SK-N-SH (cell line): ENCODE results near the gene RIC3. TPM values are rescaled to one million over a fixed set of nuclear protein-coding genes. Genes with fewer than 3 reads are reported as not detected.

Experiments used
- CTCF ChIA-PET: fragments of 300-600, 350-600 bp; formaldehyde crosslinking; extraction: SDS; loops from one replicate; lab custom pipeline; 2021; lab: Yijun Ruan, JAX
- POLR2A ChIA-PET: fragments of 350-600 bp; sonication (Branson Sonifier 250); formaldehyde crosslinking; extraction: SDS; loops from one replicate; lab custom pipeline; 2020; ENCODE audit warnings: antibody characterized with exemption, inconsistent platforms; lab: Yijun Ruan, JAX
- DNase-seq: peaks from one replicate; pipeline ENCODE4 v3.0.0; 2012
- H2AFZ ChIP-seq: fragments of 200-600 bp; sonication (generic); 2 replicates; pipeline ENCODE4 v1.8.1; 2016; ENCODE audit warnings: antibody characterized with exemption, mild to moderate bottlenecking, low read depth
- H3F3A ChIP-seq: fragments of 200-600 bp; sonication (generic); replicated peaks from 2 replicates; pipeline ENCODE3; 2016; ENCODE audit warnings: antibody characterized with exemption, mild to moderate bottlenecking; ENCODE audit not compliant: insufficient read depth
- H3K27ac ChIP-seq, 2 experiments: fragments of 200-500 bp in 1 of 2; fragments of 200-600 bp in 1 of 2; sonication (Bioruptor generic) in 1 of 2; sonication (generic), shearing (Covaris generic) in 1 of 2; 2 replicates each; pipeline versions ENCODE4 v1.5.1 to v1.6.1; 2014 to 2016; ENCODE audit warnings: low read depth in 2 of 2, inconsistent platforms in 1 of 2, low read length in 1 of 2, mild to moderate bottlenecking in 1 of 2, mixed read lengths in 1 of 2
- H3K27me3 ChIP-seq: fragments of 200-600 bp; sonication (generic), shearing (Covaris generic); 2 replicates; pipeline ENCODE4 v1.6.1; 2016; ENCODE audit warnings: mixed run types; ENCODE audit not compliant: insufficient read depth
- H3K36me3 ChIP-seq, 2 experiments: fragments of 200-500 bp in 1 of 2; fragments of 200-600 bp in 1 of 2; sonication (Bioruptor generic) in 1 of 2; sonication (generic) in 1 of 2; replicated peaks in 1 of 2; 2 replicates each; pipeline versions ENCODE3 to v1.5.1; 2014 to 2016; ENCODE audit warnings: low read length in 1 of 2, mild to moderate bottlenecking in 1 of 2; ENCODE audit not compliant: insufficient read depth in 2 of 2, control insufficient read depth in 1 of 2
- H3K4me1 ChIP-seq, 2 experiments: fragments of 200-500 bp in 1 of 2; fragments of 200-600 bp in 1 of 2; sonication (Bioruptor generic) in 1 of 2; sonication (generic), shearing (Covaris generic) in 1 of 2; 2 replicates each; pipeline versions ENCODE4 v1.5.1 to v1.6.1; 2014 to 2016; ENCODE audit warnings: low read depth in 1 of 2, low read length in 1 of 2, mixed run types in 1 of 2; ENCODE audit not compliant: insufficient read depth in 2 of 2, control insufficient read depth in 1 of 2
- H3K4me2 ChIP-seq: fragments of 200-600 bp; sonication (generic), shearing (Covaris generic); 2 replicates; pipeline ENCODE4 v1.6.1; 2017; ENCODE audit warnings: mixed run types
- H3K4me3 ChIP-seq, 2 experiments: fragments of 200-500 bp in 1 of 2; fragments of 200-600 bp in 1 of 2; sonication (Bioruptor generic) in 1 of 2; sonication (generic), shearing (Covaris generic) in 1 of 2; 2 replicates each; pipeline versions ENCODE4 v1.5.1 to v1.8.1; 2014 to 2016; ENCODE audit warnings: low read depth in 2 of 2, inconsistent platforms in 1 of 2, low read length in 1 of 2, mild to moderate bottlenecking in 1 of 2, mixed read lengths in 1 of 2, moderate library complexity in 1 of 2
- H3K79me2 ChIP-seq: fragments of 200-600 bp; sonication (generic); 2 replicates; pipeline ENCODE4 v1.8.1; 2017; ENCODE audit warnings: mild to moderate bottlenecking; ENCODE audit not compliant: insufficient read depth
- H3K9ac ChIP-seq: fragments of 200-600 bp; sonication (generic); 2 replicates; pipeline ENCODE4 v1.6.1; 2017; ENCODE audit warnings: mixed run types
- H3K9me2 ChIP-seq: fragments of 200-600 bp; sonication (generic); 2 replicates; pipeline ENCODE4 v1.6.1; 2017; ENCODE audit warnings: mixed run types
- H3K9me3 ChIP-seq: fragments of 200-600 bp; sonication (generic); 2 replicates; pipeline ENCODE4 v1.6.1; 2017; ENCODE audit warnings: mixed run types, mild to moderate bottlenecking, moderate library complexity
- H4K20me1 ChIP-seq: fragments of 200-600 bp; sonication (generic); 2 replicates; pipeline ENCODE4 v1.6.1; 2017; ENCODE audit warnings: mild to moderate bottlenecking, mixed run types; ENCODE audit not compliant: insufficient read depth
- CHD2 ChIP-seq: fragments of 150-350 bp; IDR thresholded peaks from 2 replicates; pipeline ENCODE4 v1.6.1; 2018; ENCODE audit warnings: low read length; ENCODE audit not compliant: partially characterized antibody
- CTCF ChIP-seq: fragments of 200-600 bp; sonication (generic); IDR thresholded peaks from 2 replicates; pipeline ENCODE4 v1.6.1; 2017; ENCODE audit warnings: antibody characterized with exemption, mild to moderate bottlenecking, moderate library complexity
- ELF1 ChIP-seq: IDR thresholded peaks from 2 replicates; pipeline ENCODE4 v1.4.0; 2012
- EZH2phosphoT487 ChIP-seq: fragments of 200-600 bp; sonication (generic); IDR thresholded peaks from 2 replicates; pipeline ENCODE4 v1.6.1; 2017; ENCODE audit warnings: low read depth, mixed run types, mild to moderate bottlenecking, antibody characterized with exemption, moderate library complexity, borderline replicate concordance
- GATA2 ChIP-seq: sonication (generic); formaldehyde crosslinking; IDR thresholded peaks from 2 replicates; pipeline ENCODE4 v1.5.0; 2020; ENCODE audit warnings: mild to moderate bottlenecking, missing genetic modification reagents
- MXI1 ChIP-seq: IDR thresholded peaks from 2 replicates; pipeline ENCODE4 v1.6.1; 2012; ENCODE audit warnings: mild to moderate bottlenecking, low read depth, low read length, improper control_type of control experiment
- NRF1 ChIP-seq: IDR thresholded peaks from 2 replicates; pipeline ENCODE4 v1.6.1; 2012; ENCODE audit warnings: low read depth, mild to moderate bottlenecking, low read length
- RAD21 ChIP-seq: IDR thresholded peaks from 2 replicates; pipeline ENCODE4 v1.6.1; 2012; ENCODE audit warnings: mild to moderate bottlenecking, low read length
- RCOR1 ChIP-seq: fragments of 150-350 bp; IDR thresholded peaks from 2 replicates; pipeline ENCODE4 v1.6.1; 2017; ENCODE audit warnings: antibody characterized with exemption, low read length
- RXRA ChIP-seq: IDR thresholded peaks from 2 replicates; pipeline ENCODE4 v1.4.0; 2012; ENCODE audit warnings: low read depth, mild to moderate bottlenecking, borderline replicate concordance
- SIN3A ChIP-seq: IDR thresholded peaks from 2 replicates; pipeline ENCODE4 v1.6.1; 2012; ENCODE audit warnings: low read depth, mild to moderate bottlenecking, low read length, moderate library complexity, borderline replicate concordance
- SMC3 ChIP-seq: IDR thresholded peaks from 2 replicates; pipeline ENCODE4 v1.6.1; 2012; ENCODE audit warnings: low read depth, low read length, improper control_type of control experiment
- TAF1 ChIP-seq: IDR thresholded peaks from 2 replicates; pipeline ENCODE4 v1.6.1; 2012; ENCODE audit warnings: low read depth, mild to moderate bottlenecking, low read length, moderate library complexity, borderline replicate concordance
- USF2 ChIP-seq: fragments of 150-350 bp; IDR thresholded peaks from 2 replicates; pipeline ENCODE4 v1.6.1; 2017; ENCODE audit warnings: antibody characterized with exemption, low read length, low read depth, borderline replicate concordance
- WGBS: methylation state at CpG from one replicate; pipeline ENCODE4 v1.1.6; 2017; ENCODE audit warnings: low lambda C conversion rate; 5-methylcytosine and 5-hydroxymethylcytosine counted together
- polyA plus RNA-seq, 3 experiments: library from polyadenylated mRNA; depleted of rRNA; stranded (reverse); fragments of >200 nt; gene quantifications; 2 replicates each; pipeline ENCODE4 v1.2.3, GENCODE V29; 2012

Gene RIC3
- polyA plus RNA-seq, 1 of the 3 experiments (the other 2 are of a cell fraction) = 0.54 TPM

GRCh38 chr11:8092587-8093424, 76.0 kb downstream of the RIC3 start:
- POLR2A ChIA-PET = no interaction called here
- DNase-seq = peak; percentile 90
- no peaks in the 10 kb centered on the region for H3K9me2 ChIP-seq
- WGBS = 69% methylated on average over 7 of the region's 11 CpGs
- TF ChIP-seq MXI1 = peak; percentile 85
- no peak for TF ChIP-seq RXRA
- TF ChIP-seq SMC3 = peak; percentile 73
- peak; percentile 20; the same call in 1 of the 2 replicates for TF ChIP-seq TAF1
- no peak for TF ChIP-seq NRF1
- TF ChIP-seq SIN3A = peak; percentile 37; the same call in 1 of the 2 replicates
- TF ChIP-seq USF2 = no peak
- TF ChIP-seq EZH2phosphoT487 = no peak
- TF ChIP-seq GATA2 (CRISPR knock-in tag) = no peak
- no peak for TF ChIP-seq ELF1
- TF ChIP-seq RAD21 = peak; percentile 64
- TF ChIP-seq RCOR1 = no peak
- TF ChIP-seq CHD2 = peak; percentile 43
- peak; percentile 73 for TF ChIP-seq CTCF
- TF ChIP-seq, all 33 proteins: peak for 7
- no peaks in the 10 kb centered on the region for H3K27me3 ChIP-seq
- CTCF ChIA-PET = interaction anchor here (0.9 to 26.8 kb wide), 17 partner anchors 8 to 173 kb away, joined by 3 to 620 read pairs (median 27); partner anchors contain the start of genes EIF3F and TUB
- H2AFZ ChIP-seq = no peak overlapping the region
- 0 out of 2 replicates have a peak, but pooled peaks cover 2% of the 10 kb centered on the region for H3K79me2 ChIP-seq
- H3K36me3 ChIP-seq = peaks cover 0 to 40% of the 10 kb centered on the region in 2 experiments
- H3K4me2 ChIP-seq = no peak overlapping the region
- no peak overlapping the region for H3K9ac ChIP-seq
- H3K4me1 ChIP-seq = peaks cover 0 to 45% of the 10 kb centered on the region in 2 experiments; a peak in 1 of 4 replicates
- H3K9me3 ChIP-seq = no peaks in the 10 kb centered on the region
- no peaks in the 10 kb centered on the region for H3F3A ChIP-seq
- no peak overlapping the region for H3K4me3 ChIP-seq
- H4K20me1 ChIP-seq = peaks cover 10% of the 10 kb centered on the region
- H3K27ac ChIP-seq = no peak overlapping the region; a peak in 1 of 4 replicates
